NCI-H345 treated with DMSO at 0.1 percent for 48 hours (cell line): ENCODE data around the gene AIFM3.

Source experiments
- DNase-seq: peaks from one replicate; lab custom pipeline; 2025; ENCODE audit not compliant: unreplicated experiment; lab: John Stamatoyannopoulos, UW

The AIFM3 gene

DNA sequence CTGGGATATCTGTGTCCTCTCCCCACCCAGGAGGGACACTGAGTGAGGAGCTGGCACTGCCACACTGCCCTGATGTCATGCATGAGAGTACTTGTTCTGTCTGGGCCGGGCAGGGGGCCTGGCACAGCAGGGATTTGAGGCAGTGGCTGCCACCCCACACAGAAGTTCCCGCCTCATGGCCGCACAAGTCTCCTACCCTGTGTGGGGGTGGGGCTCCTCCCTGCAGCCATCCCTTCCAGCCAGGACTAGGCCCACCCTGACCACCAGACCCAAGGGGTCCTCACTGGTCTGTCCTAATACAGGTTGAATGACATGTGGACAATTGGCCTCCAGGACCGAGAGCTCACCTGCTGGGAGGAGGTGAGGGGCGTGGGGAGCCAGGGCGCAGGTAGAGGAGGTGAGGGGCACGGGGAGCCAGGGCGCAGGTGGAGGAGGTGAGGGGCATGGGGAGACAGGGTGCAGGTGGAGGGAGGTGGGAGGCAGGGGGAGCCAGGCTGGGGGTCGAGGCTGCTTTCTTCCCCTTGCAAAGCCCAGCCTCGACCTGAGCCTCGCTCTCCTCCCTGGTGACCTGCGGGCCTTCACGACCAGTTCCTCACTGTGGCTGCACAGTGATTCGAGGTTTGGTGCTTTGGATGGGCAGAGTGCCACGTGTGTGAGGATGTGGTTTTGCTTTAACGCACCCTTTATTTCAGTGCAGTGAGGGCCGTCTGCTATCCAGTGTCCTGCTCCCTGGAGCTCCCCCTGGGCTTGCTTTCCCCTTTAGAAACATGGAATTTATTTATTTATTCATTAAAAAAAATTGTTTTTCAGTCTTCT is 22.5 kb downstream of the AIFM3 start:
- no peak for DNase-seq

DNA sequence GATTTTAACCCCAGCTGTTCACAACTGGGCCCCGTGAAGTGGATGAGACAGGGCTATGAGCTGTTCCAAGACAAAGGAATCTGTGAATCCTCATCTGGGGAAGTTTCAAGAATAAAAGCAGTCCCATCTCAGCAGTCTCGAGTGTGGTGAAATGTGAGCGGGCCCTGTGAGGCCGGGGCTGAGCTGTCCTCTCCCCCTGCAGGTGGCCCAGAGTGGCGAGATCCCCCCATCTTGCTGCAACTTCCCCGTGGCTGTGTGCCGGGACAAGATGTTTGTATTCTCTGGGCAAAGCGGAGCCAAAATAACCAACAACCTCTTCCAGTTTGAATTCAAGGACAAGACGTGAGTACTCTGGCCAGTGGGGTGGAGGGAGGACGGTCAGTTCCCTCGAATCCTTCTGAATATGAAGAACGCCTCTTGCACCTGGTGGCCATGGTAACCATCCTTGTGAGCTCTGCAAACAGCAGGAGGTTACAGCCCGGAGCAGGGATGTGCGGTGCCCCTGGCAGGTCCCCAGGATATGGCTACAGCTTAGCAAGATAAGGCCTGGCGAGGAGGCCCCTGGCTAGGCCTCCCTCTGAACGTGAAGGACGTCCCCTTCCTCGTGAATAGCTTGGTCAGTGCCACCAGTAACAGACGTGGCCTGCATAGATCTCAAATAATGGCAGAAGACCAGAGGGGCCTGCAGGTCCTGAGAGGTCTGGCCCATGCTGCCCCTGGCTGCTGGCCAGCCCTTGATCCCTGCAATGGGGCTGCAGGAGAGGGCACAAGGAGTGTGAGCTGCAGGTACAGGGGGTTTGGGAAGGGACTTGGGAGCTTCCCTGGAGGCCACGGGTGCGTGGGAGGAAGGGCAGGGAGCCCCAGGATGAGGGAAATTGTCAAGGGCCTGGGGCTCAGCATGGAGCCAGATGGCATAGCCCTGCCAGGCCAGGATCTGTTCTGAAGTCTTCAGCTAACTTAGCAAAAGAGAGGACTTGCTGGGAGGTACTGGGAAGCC is 23.4 kb downstream of the AIFM3 start:
- no peak for DNase-seq

DNA sequence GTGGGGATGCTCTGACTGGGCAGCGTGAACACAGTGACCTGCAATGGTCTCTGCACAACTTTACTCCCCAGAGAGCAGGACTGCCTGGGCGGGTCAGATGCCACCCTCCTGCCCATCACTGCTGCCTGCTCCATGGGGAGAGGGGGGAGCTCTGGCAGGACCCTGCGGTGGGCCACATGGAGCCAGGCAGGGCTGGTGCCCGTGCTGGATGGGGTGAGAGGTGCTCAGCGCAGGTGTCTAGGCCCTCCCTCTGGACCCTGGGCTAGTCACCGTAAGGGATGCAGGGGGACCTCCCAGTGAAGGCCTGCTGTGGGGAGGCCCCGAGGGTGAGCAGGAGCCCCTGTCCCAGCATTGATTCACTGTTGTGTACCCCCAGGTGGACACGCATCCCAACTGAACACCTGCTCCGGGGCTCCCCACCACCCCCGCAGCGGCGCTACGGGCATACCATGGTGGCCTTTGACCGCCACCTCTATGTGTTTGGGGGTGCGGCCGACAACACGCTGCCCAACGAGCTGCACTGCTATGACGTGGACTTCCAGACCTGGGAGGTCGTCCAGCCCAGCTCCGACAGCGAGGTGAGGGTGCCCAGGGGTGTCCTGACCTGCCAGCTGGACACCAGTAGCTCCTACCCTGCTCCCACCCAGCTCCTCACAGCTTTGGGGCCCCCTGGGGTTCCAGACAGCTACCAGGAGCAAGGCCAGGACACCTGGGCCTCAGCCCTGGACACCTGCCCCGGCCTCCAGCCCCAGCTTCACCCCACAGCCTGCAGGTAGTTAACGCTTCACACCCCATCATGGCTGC is 24.4 kb downstream of the AIFM3 start:
- DNase-seq, result no peak

DNA sequence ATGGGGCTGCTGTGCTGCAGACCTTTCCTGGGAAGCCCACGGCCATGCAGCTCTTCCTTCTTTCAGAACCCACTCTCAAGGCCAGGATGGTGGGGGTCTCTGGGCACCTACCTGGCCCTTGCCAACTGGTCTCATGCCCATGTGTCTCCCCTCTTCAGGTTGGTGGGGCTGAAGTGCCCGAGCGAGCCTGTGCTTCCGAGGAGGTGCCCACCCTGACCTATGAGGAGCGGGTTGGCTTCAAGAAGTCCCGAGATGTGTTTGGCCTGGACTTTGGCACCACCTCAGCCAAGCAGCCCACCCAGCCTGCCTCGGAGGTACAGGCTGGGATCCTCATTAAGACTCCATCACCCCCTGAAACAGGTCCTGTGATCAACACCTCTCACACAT is 25.0 kb downstream of the AIFM3 start:
- no peak for DNase-seq

DNA sequence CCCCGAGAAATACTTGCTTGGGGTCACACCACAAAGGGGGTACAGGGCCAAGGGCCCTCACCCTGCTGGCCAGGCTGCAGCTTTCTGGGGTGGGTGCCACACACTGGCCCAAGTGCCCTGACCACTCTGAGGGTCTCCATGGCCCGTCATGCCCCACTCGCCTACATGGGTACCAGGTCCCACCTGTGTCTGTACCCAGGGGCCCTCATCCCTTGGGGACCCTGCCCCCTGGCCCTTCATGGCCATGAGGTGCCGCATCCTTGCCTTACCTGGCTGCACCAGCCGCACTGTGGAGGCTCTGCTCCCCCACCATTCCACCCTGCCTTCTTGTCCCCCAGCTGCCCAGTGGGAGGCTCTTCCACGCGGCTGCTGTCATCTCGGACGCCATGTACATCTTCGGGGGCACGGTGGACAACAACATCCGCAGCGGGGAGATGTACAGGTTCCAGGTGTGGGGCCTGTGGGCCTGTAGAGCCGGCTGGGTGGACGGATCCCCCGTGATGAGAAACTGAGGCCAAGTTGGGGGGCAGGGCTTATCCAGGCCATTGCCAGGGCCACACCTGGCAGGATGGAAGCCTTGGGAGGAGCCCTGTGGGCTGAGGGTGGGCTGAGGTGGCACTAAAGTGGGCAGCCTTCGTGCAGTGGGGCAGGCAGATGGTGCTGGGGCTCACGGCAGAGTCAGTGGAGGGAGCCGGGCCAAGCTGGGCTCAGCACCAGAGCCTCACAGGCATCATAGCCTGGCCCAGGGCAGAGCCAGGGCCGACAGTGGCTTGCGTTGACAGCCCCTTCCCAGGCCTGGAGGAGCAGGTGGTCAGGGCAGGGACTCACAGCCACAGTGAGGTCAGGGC is 25.6 kb downstream of the AIFM3 start:
- DNase-seq, result no peak

DNA sequence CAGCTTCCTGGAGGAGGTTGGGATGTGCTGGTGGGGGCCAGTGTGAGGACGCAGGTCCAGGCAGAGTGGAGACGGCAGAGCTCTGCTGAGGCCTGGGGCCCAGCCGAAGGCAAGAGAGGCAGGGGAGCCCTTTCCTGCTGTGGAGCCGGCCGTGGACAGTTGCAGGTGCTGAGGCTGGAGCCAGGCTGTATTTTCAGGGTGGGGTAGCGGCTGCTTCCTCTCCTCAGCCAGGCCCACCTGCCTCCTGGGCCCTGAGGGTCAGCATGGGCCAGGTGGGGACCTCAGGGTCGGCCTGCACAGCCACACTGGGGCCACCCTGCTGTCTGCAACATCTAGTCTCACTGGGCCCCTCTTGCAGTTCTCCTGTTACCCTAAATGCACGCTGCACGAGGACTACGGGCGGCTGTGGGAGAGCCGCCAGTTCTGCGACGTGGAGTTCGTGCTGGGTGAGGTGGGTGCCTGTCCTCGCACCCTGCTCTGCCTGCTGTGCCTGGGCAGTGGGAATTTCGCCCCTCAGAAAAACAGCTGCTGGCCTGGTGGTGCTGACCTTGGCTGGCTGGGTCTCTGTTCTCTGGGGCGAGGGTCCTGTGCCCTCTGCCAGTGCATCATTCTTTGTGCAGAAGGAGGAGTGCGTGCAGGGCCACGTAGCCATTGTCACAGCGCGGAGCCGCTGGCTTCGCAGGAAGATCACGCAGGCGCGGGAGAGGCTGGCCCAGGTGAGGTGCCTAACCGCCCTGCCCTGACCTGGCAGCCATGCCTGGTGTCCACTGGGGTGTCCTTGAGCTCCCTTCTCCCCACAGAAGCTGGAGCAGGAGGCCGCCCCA is 26.5 kb downstream of the AIFM3 start:
- no peak for DNase-seq

DNA sequence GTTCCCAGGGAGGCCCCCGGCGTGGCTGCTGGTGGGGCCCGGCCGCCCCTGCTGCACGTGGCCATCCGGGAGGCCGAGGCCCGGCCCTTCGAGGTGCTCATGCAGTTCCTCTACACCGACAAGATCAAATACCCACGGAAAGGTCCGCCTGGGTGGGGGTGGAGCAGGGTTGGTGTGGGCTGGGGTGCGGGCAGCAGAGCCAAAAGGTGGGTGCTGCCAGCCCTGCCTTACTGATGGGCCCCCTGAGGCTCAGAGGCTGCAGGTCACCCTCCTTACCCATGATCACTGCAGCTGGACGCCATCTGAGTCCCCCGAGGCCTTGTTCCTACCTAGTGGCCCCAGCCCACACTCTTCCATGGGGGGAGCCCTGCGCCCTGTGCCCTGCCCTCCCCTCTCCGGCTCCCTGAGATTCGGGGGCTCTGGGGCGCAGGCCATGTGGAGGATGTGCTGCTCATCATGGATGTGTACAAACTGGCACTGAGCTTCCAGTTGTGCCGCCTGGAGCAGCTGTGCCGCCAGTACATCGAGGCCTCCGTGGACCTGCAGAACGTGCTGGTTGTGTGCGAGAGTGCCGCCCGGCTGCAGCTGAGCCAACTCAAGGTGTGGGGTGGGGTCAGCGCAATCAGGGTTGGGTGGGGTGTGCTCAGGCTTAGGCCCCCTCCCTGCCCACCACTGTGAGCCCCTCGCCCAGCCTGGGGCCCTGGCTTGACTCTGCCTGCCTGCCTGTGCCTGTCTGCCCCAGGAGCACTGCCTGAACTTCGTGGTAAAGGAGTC is 27.3 kb downstream of the AIFM3 start:
- no peak for DNase-seq

DNA sequence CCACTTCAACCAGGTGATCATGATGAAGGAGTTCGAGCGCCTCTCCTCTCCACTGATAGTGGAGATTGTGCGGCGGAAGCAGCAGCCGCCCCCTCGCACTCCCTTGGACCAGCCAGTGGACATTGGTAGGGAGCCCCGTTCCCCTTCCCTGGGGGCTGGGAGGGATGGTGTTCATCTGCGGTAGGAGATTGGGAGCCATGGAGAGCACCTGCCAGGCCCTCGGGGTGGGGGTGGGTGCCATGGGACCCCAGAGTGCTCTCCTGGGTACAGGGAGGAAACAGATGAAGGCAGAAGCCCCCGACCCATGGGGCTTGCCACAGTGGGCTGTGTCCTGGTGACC is 27.8 kb downstream of the AIFM3 start:
- DNase-seq, result no peak

DNA sequence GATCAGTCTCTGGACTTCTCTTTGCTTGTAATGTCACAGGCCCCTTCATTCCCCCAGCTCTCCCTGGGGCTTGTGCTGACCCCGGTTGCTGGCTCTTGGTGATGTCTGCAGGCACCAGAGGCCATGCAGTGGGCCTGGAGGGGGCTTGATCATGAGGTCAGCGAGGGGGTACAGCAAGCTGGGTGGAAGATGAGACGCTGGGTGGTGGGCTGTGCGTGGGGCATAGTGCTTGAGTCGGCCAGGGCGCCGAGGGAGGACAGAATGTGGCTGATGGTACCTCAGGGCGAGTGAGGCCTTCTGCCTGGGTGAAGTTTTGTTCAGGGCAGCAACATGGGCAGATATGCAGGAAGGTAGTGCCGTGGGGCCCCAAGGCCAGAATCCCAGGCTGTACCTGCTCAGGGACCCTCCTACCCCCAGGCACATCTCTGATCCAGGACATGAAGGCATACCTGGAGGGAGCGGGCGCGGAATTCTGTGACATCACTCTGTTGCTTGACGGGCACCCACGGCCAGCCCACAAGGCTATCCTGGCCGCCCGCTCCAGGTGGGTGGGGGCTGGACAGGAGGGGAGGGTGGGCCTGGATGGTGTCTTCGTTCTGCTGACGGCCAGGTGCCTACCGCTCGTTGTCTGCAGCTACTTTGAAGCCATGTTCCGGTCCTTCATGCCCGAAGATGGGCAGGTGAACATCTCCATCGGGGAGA is 28.4 kb downstream of the AIFM3 start:
- DNase-seq, result no peak

DNA sequence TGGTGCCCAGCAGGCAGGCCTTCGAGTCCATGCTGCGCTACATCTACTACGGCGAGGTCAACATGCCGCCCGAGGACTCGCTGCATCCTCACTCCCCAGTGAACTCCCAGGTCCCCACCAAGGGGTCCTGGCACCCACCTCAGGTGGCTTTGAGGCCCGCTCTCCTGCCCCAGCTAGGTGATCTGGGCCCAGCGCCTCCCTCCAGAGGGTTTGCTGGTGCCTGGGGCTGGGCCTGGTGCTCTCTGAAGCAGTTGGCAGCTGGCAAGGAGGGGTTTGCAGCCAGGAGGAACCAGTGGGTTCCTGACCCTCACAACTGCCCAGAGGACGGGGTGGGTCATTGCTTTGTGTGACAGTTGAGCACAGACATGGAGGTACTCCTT is 29.0 kb downstream of the AIFM3 start:
- DNase-seq, result no peak

DNA sequence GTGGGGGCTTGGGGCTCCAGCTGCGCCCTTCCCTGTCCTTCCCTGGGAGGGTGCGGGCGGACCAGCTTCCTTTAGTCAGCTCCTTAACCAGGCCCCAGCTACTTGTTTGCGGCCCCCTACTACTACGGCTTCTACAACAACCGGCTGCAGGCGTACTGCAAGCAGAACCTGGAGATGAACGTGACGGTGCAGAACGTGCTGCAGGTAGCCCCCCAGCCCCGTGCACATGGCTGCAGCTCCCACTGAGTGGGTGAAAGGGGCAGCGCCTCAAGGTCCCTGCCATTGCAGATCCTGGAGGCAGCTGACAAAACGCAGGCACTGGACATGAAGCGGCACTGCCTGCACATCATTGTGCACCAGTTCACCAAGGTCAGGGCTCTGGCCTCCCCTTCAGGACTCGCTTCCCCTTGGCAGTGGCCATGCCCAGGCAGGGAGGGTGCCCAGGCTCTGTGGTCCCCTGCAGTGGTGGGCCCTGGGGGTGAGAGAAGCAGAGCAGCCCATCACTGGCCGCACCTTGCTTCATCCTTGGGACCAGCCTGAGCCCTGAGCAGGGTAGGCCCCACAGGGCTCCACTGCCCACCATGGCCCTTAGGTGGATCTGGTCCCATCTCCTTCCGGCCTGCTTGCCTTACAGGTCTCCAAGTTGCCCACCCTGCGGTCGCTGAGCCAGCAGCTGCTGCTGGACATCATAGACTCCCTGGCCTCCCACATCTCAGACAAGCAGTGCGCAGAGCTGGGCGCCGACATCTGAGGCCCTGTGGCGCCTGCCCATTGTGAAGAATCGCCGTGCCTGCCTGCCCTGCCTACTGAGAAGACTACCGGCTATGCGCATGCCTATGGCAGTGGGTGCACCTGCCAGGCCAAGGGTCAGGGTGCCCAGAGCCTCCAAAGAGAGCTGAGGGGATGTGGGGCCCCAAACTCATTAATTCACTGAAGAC is 29.8 kb downstream of the AIFM3 start:
- DNase-seq, result no peak

DNA sequence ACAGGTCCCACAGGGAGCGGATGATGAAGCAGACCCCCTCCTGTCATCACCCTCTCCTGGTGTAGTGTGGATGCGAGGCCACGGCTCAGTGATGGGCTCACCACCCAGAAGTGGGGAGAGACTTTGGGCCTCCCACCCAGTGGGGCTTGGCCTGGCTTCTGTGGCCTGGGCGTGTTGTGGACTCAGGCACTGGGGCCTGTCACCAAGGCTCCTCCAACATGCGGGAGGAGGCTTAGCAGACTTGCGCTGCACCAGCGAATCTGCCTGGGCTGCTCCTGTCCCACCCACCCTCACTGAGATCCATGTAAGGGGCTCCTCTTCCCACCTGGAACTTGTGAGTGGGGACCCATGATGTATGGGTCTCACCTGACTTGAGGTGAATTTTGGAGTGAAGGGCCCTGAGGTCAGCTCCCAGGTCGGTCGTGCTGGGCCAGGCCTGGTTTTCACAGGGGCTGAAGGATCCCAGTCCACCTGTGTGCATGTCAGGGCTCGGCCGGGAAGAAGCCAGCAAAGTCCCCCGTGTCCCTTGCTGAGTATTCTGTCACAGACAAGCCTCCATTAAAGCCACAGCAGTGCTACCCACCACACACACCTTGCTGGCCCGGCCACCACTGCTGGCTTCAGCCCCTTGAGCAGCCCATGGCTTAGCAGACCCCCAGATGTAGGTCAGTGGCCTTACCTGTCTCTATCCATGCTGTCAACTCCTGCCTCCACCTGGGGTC is 30.6 kb downstream of the AIFM3 start:
- no peak for DNase-seq

DNA sequence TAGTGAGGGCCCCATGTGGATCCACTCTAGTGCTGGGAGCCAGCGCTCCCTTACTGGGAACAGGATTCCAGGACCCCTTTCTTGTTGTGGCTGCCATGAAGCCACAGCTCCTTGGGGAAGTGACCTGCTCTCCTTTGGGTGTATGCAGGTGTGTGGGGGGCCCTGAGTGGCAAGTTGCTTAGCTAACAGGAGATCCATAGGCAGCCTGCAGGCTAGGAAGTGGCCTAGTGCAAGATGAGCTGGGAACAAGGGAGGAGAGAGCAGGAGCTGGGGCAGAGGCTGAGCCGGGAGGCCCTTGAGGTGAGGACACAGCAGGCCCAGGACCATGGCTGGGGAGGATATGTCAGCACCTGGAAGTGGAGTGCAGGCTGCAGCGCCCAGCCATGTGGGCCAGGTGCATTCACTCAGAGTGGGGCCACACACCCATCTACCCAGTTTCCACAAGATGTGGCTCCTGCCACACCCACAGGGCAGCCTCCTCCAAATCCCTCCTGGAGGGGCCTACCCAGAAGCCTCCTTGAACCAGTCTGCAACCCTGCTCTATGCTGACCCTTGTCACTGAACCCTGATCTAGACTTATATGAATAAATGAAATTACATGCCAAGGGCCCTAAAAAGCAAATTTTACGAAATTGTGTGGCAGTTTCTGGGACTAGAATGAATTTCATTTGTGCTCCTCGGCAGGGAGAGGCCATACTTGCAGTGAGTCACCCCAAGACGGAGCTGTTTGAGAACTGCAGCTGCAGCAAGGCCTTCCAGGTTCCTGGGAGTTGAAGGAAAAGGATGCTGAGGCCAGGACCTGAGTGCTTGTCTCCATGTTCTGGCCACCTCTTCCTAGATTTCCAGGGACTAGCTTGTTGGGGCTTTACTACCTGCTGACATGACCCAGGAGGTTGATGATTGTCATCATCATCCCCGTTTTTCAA is 31.6 kb downstream of the AIFM3 start:
- DNase-seq, result no peak

DNA sequence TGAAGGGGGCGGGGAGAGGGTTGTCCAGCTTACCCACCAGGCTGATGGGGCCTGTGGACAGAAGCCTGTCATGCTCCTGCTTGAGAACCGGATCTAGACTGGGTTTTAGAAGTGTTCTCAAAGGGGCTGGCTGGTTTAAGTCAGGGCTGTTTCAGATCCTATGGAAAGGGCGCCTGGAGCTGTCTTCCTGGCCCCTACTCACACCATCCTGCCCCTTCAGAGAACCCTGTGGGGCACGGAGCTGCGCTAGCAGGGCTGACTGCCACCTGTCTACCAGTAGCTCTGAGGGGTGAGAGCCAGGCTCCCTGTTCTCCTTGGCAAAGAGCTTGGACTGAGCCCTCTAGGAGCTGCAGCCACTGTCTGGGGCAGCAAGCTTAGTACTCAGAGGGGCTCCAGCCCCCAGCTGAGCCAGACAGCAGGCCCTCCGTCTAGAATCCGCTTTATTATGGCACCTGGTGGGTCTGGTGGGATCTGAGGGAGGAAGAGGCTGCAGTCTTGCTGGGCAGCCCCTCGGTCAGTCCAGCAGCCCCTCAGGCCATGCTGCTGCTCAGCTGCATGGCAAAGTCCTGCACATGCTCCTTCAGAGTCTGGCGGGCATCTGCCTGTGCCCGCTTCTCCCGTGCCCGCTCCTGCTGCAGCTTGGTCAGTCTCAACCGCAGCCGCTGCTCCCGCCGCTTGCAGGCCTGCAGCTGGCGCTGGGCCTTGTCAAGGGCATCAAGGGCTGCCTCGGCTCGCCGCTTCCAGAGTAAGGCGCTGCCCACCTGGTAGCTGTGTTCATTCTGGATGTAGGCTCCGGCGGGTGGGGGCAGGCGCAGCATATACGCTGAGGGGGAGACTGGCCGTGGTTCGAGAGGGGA is 32.5 kb downstream of the AIFM3 start:
- no peak for DNase-seq
